Ishikawa (cell line): ENCODE measurements around the gene DNAH6.

Source experiments
- CEBPB ChIP-seq: IDR thresholded peaks from 2 replicates; pipeline ENCODE4 v1.6.1; 2012
- CREB1 ChIP-seq: IDR thresholded peaks from 2 replicates; pipeline ENCODE4 v1.6.1; 2012; ENCODE audit warnings: low read depth
- EGR1 ChIP-seq: IDR thresholded peaks from 2 replicates; pipeline ENCODE4 v1.6.1; 2012
- EP300 ChIP-seq: IDR thresholded peaks from 2 replicates; pipeline ENCODE4 v1.6.1; 2012; ENCODE audit warnings: borderline replicate concordance
- FOXM1 ChIP-seq: IDR thresholded peaks from 2 replicates; pipeline ENCODE4 v1.6.1; 2012; ENCODE audit warnings: low read depth, borderline replicate concordance
- NFIC ChIP-seq: IDR thresholded peaks from 2 replicates; pipeline ENCODE4 v1.6.1; 2012
- RAD21 ChIP-seq: IDR thresholded peaks from 2 replicates; pipeline ENCODE4 v1.6.1; 2012; ENCODE audit warnings: low read depth
- TAF1 ChIP-seq: IDR thresholded peaks from 2 replicates; pipeline ENCODE4 v1.6.1; 2012; ENCODE audit warnings: low read depth, mild to moderate bottlenecking
- TCF12 ChIP-seq: IDR thresholded peaks from 2 replicates; pipeline ENCODE4 v1.6.1; 2012; ENCODE audit warnings: low read depth
- TEAD4 ChIP-seq: IDR thresholded peaks from 2 replicates; pipeline ENCODE4 v1.6.1; 2012
- YY1 ChIP-seq: IDR thresholded peaks from 2 replicates; pipeline ENCODE4 v1.6.1; 2012; ENCODE audit warnings: low read depth
- ZBTB7A ChIP-seq: IDR thresholded peaks from 2 replicates; pipeline ENCODE4 v1.6.1; 2012; ENCODE audit warnings: low read depth
- TF ChIP-seq, protein P1 (sequence below): IDR thresholded peaks from 2 replicates; pipeline ENCODE4 v1.6.1; 2012
- TF ChIP-seq, protein P2 (sequence below): IDR thresholded peaks from 2 replicates; pipeline ENCODE4 v1.6.1; 2012
- TF ChIP-seq, protein P3 (sequence below): IDR thresholded peaks from 2 replicates; pipeline ENCODE4 v1.6.1; 2012; ENCODE audit warnings: low read depth, mild to moderate bottlenecking

The DNAH6 gene

DNA sequence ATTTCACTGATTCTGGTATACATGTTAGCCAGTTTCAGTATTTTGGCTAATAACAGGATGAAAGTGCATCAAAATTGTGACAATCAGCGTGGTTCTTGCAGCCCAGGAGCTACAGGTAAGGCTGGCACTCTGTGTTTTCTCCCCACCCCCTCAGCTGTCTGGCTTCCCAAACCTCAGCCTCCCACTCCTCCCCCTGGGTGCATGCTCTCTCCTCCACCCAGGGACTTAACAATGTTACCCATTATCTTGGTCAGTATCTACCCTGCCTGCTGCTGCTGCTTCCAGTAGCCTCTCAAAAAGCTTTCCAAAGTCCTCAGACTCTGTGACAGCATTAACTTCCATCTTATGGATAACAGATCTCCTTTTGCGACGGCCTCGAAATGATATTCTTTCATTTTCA, 323.6 kb downstream of the DNAH6 start:
- TF ChIP-seq CREB1 (no peak), EP300 (no peak), EGR1 (no peak), YY1 (no peak), TCF12 (no peak), RAD21 (no peak), FOXM1 (no peak), CEBPB (no peak), NFIC (no peak), TEAD4 (no peak), ZBTB7A (no peak), TAF1 (no peak)
- TF ChIP-seq, protein P1, sequence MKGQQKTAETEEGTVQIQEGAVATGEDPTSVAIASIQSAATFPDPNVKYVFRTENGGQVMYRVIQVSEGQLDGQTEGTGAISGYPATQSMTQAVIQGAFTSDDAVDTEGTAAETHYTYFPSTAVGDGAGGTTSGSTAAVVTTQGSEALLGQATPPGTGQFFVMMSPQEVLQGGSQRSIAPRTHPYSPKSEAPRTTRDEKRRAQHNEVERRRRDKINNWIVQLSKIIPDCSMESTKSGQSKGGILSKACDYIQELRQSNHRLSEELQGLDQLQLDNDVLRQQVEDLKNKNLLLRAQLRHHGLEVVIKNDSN, result no peak
- TF ChIP-seq, protein P2, sequence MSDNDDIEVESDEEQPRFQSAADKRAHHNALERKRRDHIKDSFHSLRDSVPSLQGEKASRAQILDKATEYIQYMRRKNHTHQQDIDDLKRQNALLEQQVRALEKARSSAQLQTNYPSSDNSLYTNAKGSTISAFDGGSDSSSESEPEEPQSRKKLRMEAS, result no peak
- TF ChIP-seq, protein P3, sequence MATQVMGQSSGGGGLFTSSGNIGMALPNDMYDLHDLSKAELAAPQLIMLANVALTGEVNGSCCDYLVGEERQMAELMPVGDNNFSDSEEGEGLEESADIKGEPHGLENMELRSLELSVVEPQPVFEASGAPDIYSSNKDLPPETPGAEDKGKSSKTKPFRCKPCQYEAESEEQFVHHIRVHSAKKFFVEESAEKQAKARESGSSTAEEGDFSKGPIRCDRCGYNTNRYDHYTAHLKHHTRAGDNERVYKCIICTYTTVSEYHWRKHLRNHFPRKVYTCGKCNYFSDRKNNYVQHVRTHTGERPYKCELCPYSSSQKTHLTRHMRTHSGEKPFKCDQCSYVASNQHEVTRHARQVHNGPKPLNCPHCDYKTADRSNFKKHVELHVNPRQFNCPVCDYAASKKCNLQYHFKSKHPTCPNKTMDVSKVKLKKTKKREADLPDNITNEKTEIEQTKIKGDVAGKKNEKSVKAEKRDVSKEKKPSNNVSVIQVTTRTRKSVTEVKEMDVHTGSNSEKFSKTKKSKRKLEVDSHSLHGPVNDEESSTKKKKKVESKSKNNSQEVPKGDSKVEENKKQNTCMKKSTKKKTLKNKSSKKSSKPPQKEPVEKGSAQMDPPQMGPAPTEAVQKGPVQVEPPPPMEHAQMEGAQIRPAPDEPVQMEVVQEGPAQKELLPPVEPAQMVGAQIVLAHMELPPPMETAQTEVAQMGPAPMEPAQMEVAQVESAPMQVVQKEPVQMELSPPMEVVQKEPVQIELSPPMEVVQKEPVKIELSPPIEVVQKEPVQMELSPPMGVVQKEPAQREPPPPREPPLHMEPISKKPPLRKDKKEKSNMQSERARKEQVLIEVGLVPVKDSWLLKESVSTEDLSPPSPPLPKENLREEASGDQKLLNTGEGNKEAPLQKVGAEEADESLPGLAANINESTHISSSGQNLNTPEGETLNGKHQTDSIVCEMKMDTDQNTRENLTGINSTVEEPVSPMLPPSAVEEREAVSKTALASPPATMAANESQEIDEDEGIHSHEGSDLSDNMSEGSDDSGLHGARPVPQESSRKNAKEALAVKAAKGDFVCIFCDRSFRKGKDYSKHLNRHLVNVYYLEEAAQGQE, result no peak

DNA sequence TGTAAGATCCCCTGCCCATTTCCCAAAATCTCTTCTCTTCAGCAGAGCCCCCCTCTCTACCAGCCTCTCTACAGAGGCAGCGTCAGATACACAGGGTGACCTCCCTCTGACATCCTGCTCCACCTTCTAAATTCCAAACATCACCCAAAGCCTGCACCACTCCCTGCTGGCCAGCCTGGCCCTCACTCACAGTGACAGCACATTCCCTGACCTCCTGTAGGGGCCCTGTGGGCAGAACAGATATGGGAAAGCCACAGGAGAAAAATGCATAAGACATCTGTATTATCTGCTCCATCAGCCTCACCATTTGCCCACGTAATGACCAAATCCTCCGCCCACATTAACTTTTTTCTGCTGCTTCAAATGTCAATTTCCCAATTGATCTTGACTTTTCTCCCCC, 324.0 kb downstream of the DNAH6 start:
- TF ChIP-seq CEBPB, result no peak
- TF ChIP-seq, protein P3, result no peak
- no peak for TF ChIP-seq NFIC
- TF ChIP-seq CREB1, result no peak
- TF ChIP-seq, protein P1, result no peak
- TF ChIP-seq, protein P2, result no peak
- TF ChIP-seq FOXM1, result no peak
- TF ChIP-seq TCF12, result no peak
- TF ChIP-seq TEAD4, result no peak

DNA sequence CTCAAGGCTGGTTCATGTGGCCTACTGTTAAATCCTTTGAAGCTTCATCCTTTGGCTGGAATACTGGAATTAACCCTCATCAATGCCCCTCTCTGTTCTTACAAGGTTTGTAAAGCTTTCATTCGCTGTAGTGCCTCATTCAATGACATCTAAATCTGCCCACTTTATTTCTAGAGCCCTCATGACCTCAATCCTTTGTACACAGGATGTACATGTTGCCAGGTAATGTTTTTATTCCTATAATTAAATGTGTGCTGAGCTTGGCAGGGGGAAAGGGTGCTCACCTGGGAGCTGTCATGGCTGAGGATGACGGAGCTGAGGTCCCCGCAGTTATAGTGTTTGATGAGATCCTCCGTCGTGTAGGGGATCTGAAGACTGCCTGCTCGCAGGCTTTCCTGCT, 325.3 kb downstream of the DNAH6 start:
- no peak for TF ChIP-seq FOXM1
- TF ChIP-seq CEBPB, result no peak

DNA sequence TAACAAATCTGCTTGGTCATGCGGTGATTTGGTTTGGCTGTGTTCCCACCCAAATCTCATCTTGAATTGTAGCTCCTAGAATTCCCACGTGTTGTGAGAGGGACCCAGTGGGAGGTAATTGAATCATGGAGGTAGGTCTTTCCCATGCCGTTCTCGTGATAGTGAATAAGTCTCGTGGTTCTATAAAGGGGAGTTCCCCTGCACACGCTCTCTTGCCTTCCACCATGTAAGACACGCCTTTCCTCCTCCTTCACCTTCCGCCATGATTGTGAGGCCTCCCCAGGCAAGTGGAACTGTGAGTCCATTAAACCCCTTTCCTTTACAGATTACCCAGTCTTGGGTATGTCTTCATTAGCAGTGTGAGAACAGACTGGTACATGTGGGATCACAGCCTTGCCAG, 327.8 kb downstream of the DNAH6 start:
- TF ChIP-seq, protein P3, result no peak
- TF ChIP-seq NFIC, result no peak

DNA sequence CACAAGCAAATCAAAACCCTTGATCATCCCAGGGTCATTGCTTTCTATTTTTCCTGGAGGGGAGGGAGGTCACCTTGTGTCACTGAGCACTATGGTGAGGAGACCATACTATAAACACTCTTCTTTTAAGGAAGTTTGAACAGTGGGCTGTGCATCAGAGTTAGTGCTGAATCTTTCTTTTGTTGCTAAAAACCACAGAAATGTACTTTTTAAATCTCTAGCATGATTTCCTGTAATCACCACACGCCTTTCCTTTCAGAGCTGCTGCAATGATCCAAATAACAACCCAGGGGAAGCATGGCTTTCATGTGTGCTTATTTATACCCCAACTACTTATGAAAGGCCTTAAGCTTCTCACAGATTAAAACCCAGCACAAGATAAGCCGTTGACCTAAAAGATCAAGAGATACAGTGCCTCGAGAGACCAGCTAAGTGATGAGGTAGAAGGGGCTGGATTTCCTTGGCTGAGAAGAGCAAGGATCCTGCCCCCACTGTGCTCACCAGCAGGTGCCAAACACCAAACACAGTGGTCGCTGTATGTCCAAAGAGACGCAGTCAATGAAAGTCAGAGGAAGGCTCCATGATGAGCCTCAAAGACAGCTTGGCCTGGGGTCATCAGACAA, 329.9 kb downstream of the DNAH6 start:
- TF ChIP-seq TCF12, result no peak
- TF ChIP-seq CEBPB, result no peak
- TF ChIP-seq ZBTB7A, result no peak
- TF ChIP-seq EP300, result no peak
- no peak for TF ChIP-seq YY1
- no peak for TF ChIP-seq CREB1
- TF ChIP-seq TEAD4, result no peak
- TF ChIP-seq NFIC, result no peak
- TF ChIP-seq RAD21, result no peak
- TF ChIP-seq, protein P2, result no peak
- TF ChIP-seq, protein P3, result no peak
- no peak for TF ChIP-seq FOXM1
- TF ChIP-seq, protein P1, result no peak
- TF ChIP-seq EGR1, result no peak
- no peak for TF ChIP-seq TAF1
